Measurements from ENCODE around the gene DUSP1.

Gene DUSP1

GRCh38 chr5:172768573-172769341 lies 2.2 kb downstream of the DUSP1 start:
- ChIA-PET POLR2A (interaction anchor here (0.7 to 4.5 kb wide), 6 partner anchors 10 to 165 kb away, joined by 3 to 37 read pairs (median 16); no protein-coding TSS in a partner anchor), CTCF (interaction anchor here (0.7 to 6.3 kb wide), 4 partner anchors 44 to 132 kb away, joined by 3 to 50 read pairs (median 4); no protein-coding TSS in a partner anchor)
- TF ChIP-seq ELF4 (IDR thresholded peaks at IDR 0.05) (no peak), FOXK2 (IDR thresholded peaks at IDR 0.05) (no peak), HDGF (IDR thresholded peaks at IDR 0.05; ENCODE audit: borderline replicate concordance) (no peak), CTBP1 (IDR thresholded peaks at IDR 0.05; ENCODE audit: borderline replicate concordance) (no peak), NFRKB (IDR thresholded peaks at IDR 0.05) (no peak), L3MBTL2 (conservative IDR thresholded peaks at IDR 0.05) (no peak), BHLHE40 (IDR thresholded peaks at IDR 0.05; ENCODE audit: borderline replicate concordance) (no peak), ARNT (IDR thresholded peaks at IDR 0.05) (no peak), LEF1 (IDR thresholded peaks at IDR 0.05; ENCODE audit: borderline replicate concordance) (no peak), SP1 (IDR thresholded peaks at IDR 0.05) (no peak), TARDBP (IDR thresholded peaks at IDR 0.05) (no peak), PKNOX1 (IDR thresholded peaks at IDR 0.05) (no peak)
- DNase-seq (ENCODE audit: extremely low spot score) = no peak

- DNase-seq (ENCODE audit: extremely low spot score) = no peak
- POLR2A ChIA-PET = interaction anchor here (0.7 to 1.5 kb wide), 4 partner anchors 11 to 165 kb away, joined by 3 to 4 read pairs (median 4); no protein-coding TSS in a partner anchor
- CTCF ChIA-PET = interaction anchor here (0.6 to 6.3 kb wide), 3 partner anchors 54 to 653 kb away, joined by 4 to 50 read pairs (median 4); no protein-coding TSS in a partner anchor
- no peak for TF ChIP-seq LEF1 (IDR thresholded peaks at IDR 0.05; ENCODE audit: borderline replicate concordance)
- no peak for TF ChIP-seq SP1 (IDR thresholded peaks at IDR 0.05)
- no peak for TF ChIP-seq CTBP1 (IDR thresholded peaks at IDR 0.05; ENCODE audit: borderline replicate concordance)
- TF ChIP-seq ZNF384 (IDR thresholded peaks at IDR 0.05) = no peak
- TF ChIP-seq ELF4 (IDR thresholded peaks at IDR 0.05) = no peak
- no peak for TF ChIP-seq SUZ12 (IDR thresholded peaks at IDR 0.05)
- no peak for TF ChIP-seq FOXA1 (IDR thresholded peaks at IDR 0.05)
- no peak for TF ChIP-seq BHLHE40 (IDR thresholded peaks at IDR 0.05; ENCODE audit: borderline replicate concordance)
- TF ChIP-seq PKNOX1 (IDR thresholded peaks at IDR 0.05) = no peak
- no peak for TF ChIP-seq L3MBTL2 (conservative IDR thresholded peaks at IDR 0.05)
- TF ChIP-seq NFRKB (IDR thresholded peaks at IDR 0.05) = no peak
- no peak for TF ChIP-seq TARDBP (IDR thresholded peaks at IDR 0.05)
- TF ChIP-seq HDGF (IDR thresholded peaks at IDR 0.05; ENCODE audit: borderline replicate concordance) = no peak
- no peak for TF ChIP-seq FOXM1 (IDR thresholded peaks at IDR 0.05; ENCODE audit: borderline replicate concordance)
- no peak for TF ChIP-seq FOXK2 (IDR thresholded peaks at IDR 0.05)
- no peak for TF ChIP-seq ARNT (IDR thresholded peaks at IDR 0.05)
These were observed 2.9 kb downstream of the DUSP1 start for GRCh38 chr5:172768098-172768572.

GRCh38 chr5:172766287-172767108 lies 4.5 kb downstream of the DUSP1 start:
- ChIA-PET POLR2A (interaction anchor here (0.7 to 1.5 kb wide), 8 partner anchors 11 to 217 kb away, joined by 3 to 4 read pairs (median 3); partner anchors contain the start of gene ATP6V0E1), CTCF (interaction anchor here (1.0 kb wide), 1 partner anchor 52 kb away, joined by 3 read pairs; no protein-coding TSS in a partner anchor)
- no peak for DNase-seq (ENCODE audit: extremely low spot score)
- TF ChIP-seq PKNOX1 (IDR thresholded peaks at IDR 0.05) (no peak), CTBP1 (IDR thresholded peaks at IDR 0.05; ENCODE audit: borderline replicate concordance) (no peak), HDGF (IDR thresholded peaks at IDR 0.05; ENCODE audit: borderline replicate concordance) (no peak), ELF4 (IDR thresholded peaks at IDR 0.05) (no peak), ZNF384 (IDR thresholded peaks at IDR 0.05) (no peak), FOXK2 (IDR thresholded peaks at IDR 0.05) (no peak), FOXM1 (IDR thresholded peaks at IDR 0.05; ENCODE audit: borderline replicate concordance) (no peak), BHLHE40 (IDR thresholded peaks at IDR 0.05; ENCODE audit: borderline replicate concordance) (no peak), NFRKB (IDR thresholded peaks at IDR 0.05) (no peak), L3MBTL2 (conservative IDR thresholded peaks at IDR 0.05) (no peak), SUZ12 (IDR thresholded peaks at IDR 0.05) (no peak), SP1 (IDR thresholded peaks at IDR 0.05) (no peak), ARNT (IDR thresholded peaks at IDR 0.05) (no peak), FOXA1 (IDR thresholded peaks at IDR 0.05) (no peak), TARDBP (IDR thresholded peaks at IDR 0.05) (no peak), LEF1 (IDR thresholded peaks at IDR 0.05; ENCODE audit: borderline replicate concordance) (no peak)

- TF ChIP-seq ZNF384 (IDR thresholded peaks at IDR 0.05) (no peak), CTBP1 (IDR thresholded peaks at IDR 0.05; ENCODE audit: borderline replicate concordance) (no peak), ELF4 (IDR thresholded peaks at IDR 0.05) (no peak), LEF1 (IDR thresholded peaks at IDR 0.05; ENCODE audit: borderline replicate concordance) (0 out of 2 replicates have a peak, but pooled peaks have one; percentile 13), L3MBTL2 (conservative IDR thresholded peaks at IDR 0.05) (no peak), ARNT (IDR thresholded peaks at IDR 0.05) (no peak), NFRKB (IDR thresholded peaks at IDR 0.05) (no peak), PKNOX1 (IDR thresholded peaks at IDR 0.05) (no peak), FOXM1 (IDR thresholded peaks at IDR 0.05; ENCODE audit: borderline replicate concordance) (no peak)
- DNase-seq (ENCODE audit: extremely low spot score) = no peak
- ChIA-PET POLR2A (interaction anchor here (0.8 to 1.6 kb wide), 5 partner anchors 11 to 218 kb away, joined by 3 to 5 read pairs (median 3); partner anchors contain the start of gene ATP6V0E1), CTCF (interaction anchor here (0.6 to 1.4 kb wide), 5 partner anchors 49 to 328 kb away, joined by 3 to 9 read pairs (median 3); no protein-coding TSS in a partner anchor)
These were observed 5.2 kb downstream of the DUSP1 start for GRCh38 chr5:172765766-172766286.

Data from HEK293T (cell line).